Measurements from ENCODE around the gene KIF14.

DNA sequence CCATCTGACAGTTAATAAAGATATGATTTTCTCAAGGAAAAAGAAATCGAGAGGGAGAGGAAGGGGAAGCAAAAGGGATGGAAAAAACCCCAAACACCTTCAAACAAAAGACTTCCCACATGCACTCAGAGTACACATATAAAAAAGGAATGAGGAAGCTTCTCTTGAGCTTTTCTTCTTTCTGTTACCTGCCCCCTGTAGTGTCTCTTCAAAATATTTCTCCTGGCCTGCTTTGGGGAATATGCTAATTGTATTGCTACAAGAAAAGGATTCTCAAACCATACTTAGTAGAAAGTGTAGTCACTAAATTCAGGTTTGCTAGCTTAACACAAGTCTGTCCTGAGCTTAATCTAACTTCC lies 58.7 kb downstream of the KIF14 start:
- TF ChIP-seq, protein P1, sequence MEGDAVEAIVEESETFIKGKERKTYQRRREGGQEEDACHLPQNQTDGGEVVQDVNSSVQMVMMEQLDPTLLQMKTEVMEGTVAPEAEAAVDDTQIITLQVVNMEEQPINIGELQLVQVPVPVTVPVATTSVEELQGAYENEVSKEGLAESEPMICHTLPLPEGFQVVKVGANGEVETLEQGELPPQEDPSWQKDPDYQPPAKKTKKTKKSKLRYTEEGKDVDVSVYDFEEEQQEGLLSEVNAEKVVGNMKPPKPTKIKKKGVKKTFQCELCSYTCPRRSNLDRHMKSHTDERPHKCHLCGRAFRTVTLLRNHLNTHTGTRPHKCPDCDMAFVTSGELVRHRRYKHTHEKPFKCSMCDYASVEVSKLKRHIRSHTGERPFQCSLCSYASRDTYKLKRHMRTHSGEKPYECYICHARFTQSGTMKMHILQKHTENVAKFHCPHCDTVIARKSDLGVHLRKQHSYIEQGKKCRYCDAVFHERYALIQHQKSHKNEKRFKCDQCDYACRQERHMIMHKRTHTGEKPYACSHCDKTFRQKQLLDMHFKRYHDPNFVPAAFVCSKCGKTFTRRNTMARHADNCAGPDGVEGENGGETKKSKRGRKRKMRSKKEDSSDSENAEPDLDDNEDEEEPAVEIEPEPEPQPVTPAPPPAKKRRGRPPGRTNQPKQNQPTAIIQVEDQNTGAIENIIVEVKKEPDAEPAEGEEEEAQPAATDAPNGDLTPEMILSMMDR (conservative IDR thresholded peaks at IDR 0.05; ENCODE audit: low read depth, low read length) = no peak
- no peak for TF ChIP-seq EZH2 (IDR thresholded peaks at IDR 0.05; ENCODE audit: borderline replicate concordance, low read depth, low read length, poor library complexity, severe bottlenecking)
